IMR-90 (cell line): ENCODE data around the gene ADM. TPM values are rescaled to one million over a fixed set of nuclear protein-coding genes. Genes with fewer than 3 reads are reported as not detected.

Experiments
- ATAC-seq: fragments of 200-7000 bp; cut with Tn5 transposase; 2 replicates; pipeline ENCODE4 v1.9.1; 2020; ENCODE audit warnings: low read depth, mild to moderate bottlenecking, moderate library complexity
- BruUV-seq: library from RNA; stranded (reverse); fragments of 400-500 nt; replicated peaks from 2 replicates; lab custom pipeline; 2021; lab: Mats Ljungman, UMichigan
- CTCF ChIA-PET: fragments of 300-600 bp; formaldehyde crosslinking; extraction: SDS; loops from one replicate; lab custom pipeline; 2021; ENCODE audit warnings: antibody characterized with exemption; lab: Yijun Ruan, JAX
- POLR2A ChIA-PET: fragments of 300-600 bp; sonication (Branson Sonifier 250); formaldehyde crosslinking; loops from one replicate; lab custom pipeline; 2022; ENCODE audit warnings: antibody characterized with exemption; ENCODE audit not compliant: unreplicated experiment; lab: Charles Lee
- DNase-seq: peaks from one replicate; pipeline ENCODE4 v3.0.0; 2013
- H2AFZ ChIP-seq: replicated peaks from 2 replicates; pipeline ENCODE3; 2013; ENCODE audit warnings: low read length, mild to moderate bottlenecking; ENCODE audit not compliant: poor library complexity
- H2AK5ac ChIP-seq: 2 replicates; pipeline ENCODE4 v1.6.1; 2013; ENCODE audit warnings: low read depth, low read length, inconsistent platforms
- H2AK9ac ChIP-seq: replicated peaks from 2 replicates; pipeline ENCODE3; 2013; ENCODE audit warnings: mild to moderate bottlenecking, low read depth, low read length, moderate library complexity; ENCODE audit not compliant: poor library complexity
- H2BK120ac ChIP-seq: 2 replicates; pipeline ENCODE4 v1.6.1; 2013; ENCODE audit warnings: low read depth, low read length, inconsistent platforms
- H2BK15ac ChIP-seq: 3 replicates; pipeline ENCODE4 v1.6.1; 2013; ENCODE audit warnings: low read depth, low read length, inconsistent platforms
- H2BK20ac ChIP-seq: 2 replicates; pipeline ENCODE4 v1.6.1; 2013; ENCODE audit warnings: low read depth, mild to moderate bottlenecking, inconsistent platforms, low read length, moderate library complexity
- H2BK5ac ChIP-seq: 2 replicates; pipeline ENCODE4 v1.6.1; 2013; ENCODE audit warnings: mild to moderate bottlenecking, low read depth, low read length, inconsistent platforms; ENCODE audit not compliant: poor library complexity, severe bottlenecking
- H3K14ac ChIP-seq: replicated peaks from 2 replicates; pipeline ENCODE4 v1.6.1; 2013; ENCODE audit warnings: low read depth, low read length, inconsistent platforms
- H3K18ac ChIP-seq: 2 replicates; pipeline ENCODE4 v1.6.1; 2013; ENCODE audit warnings: low read depth, low read length, control low read depth
- H3K23ac ChIP-seq: 2 replicates; pipeline ENCODE4 v1.6.1; 2013; ENCODE audit warnings: low read depth, low read length, inconsistent platforms
- H3K27ac ChIP-seq: 2 replicates; pipeline ENCODE4 v1.5.1; 2013; ENCODE audit warnings: mild to moderate bottlenecking, control low read depth, low read length; ENCODE audit not compliant: insufficient read depth
- H3K27me3 ChIP-seq: 2 replicates; pipeline ENCODE4 v1.6.1; 2013; ENCODE audit warnings: low read length; ENCODE audit not compliant: control insufficient read depth, insufficient read depth
- H3K36me3 ChIP-seq: 2 replicates; pipeline ENCODE4 v1.6.1; 2013; ENCODE audit warnings: low read length, mixed read lengths; ENCODE audit not compliant: control insufficient read depth, insufficient read depth
- H3K4ac ChIP-seq: 2 replicates; pipeline ENCODE4 v1.6.1; 2013; ENCODE audit warnings: low read depth, low read length, inconsistent platforms
- H3K4me1 ChIP-seq: 2 replicates; pipeline ENCODE4 v1.6.1; 2013; ENCODE audit warnings: low read length, mixed read lengths; ENCODE audit not compliant: control insufficient read depth, insufficient read depth
- H3K4me2 ChIP-seq: 2 replicates; pipeline ENCODE4 v1.6.1; 2013; ENCODE audit warnings: low read depth, mild to moderate bottlenecking, control low read depth, low read length, moderate library complexity
- H3K4me3 ChIP-seq: 2 replicates; pipeline ENCODE4 v1.5.1; 2013; ENCODE audit warnings: low read depth, mild to moderate bottlenecking, control low read depth, low read length, moderate library complexity; ENCODE audit not compliant: insufficient read depth
- H3K56ac ChIP-seq: 2 replicates; pipeline ENCODE4 v1.6.1; 2013; ENCODE audit warnings: low read length, inconsistent platforms; ENCODE audit not compliant: insufficient read depth; ENCODE audit errors: extremely low read depth
- H3K79me1 ChIP-seq, 2 experiments: 2 replicates each; pipeline ENCODE4 v1.6.1; 2013; ENCODE audit warnings: low read length in 2 of 2, inconsistent platforms in 1 of 2, low read depth in 1 of 2
- H3K9ac ChIP-seq: 2 replicates; pipeline ENCODE4 v1.6.1; 2013; ENCODE audit warnings: low read depth, low read length, control low read depth
- H3K9me1 ChIP-seq: 2 replicates; pipeline ENCODE4 v1.6.1; 2013; ENCODE audit warnings: low read length, inconsistent platforms; ENCODE audit not compliant: insufficient read depth
- H3K9me3 ChIP-seq: 2 replicates; pipeline ENCODE4 v1.6.1; 2013; ENCODE audit warnings: low read length; ENCODE audit not compliant: control insufficient read depth, insufficient read depth
- H4K20me1 ChIP-seq: 2 replicates; pipeline ENCODE4 v1.6.1; 2013; ENCODE audit warnings: low read length, inconsistent platforms; ENCODE audit not compliant: insufficient read depth
- H4K5ac ChIP-seq: 2 replicates; pipeline ENCODE4 v1.6.1; 2013; ENCODE audit warnings: mild to moderate bottlenecking, low read depth, low read length, control low read depth
- H4K8ac ChIP-seq, 2 experiments: 2 replicates each; pipeline ENCODE4 v1.6.1; 2013; ENCODE audit warnings: low read depth in 2 of 2, low read length in 2 of 2, control low read depth in 1 of 2, inconsistent platforms in 1 of 2
- H4K91ac ChIP-seq: 2 replicates; pipeline ENCODE4 v1.6.1; 2013; ENCODE audit warnings: low read depth, low read length, inconsistent platforms; ENCODE audit not compliant: insufficient read depth
- BHLHE40 ChIP-seq: fragments of 150-350 bp; IDR thresholded peaks from 2 replicates; pipeline ENCODE4 v1.6.1; 2016; ENCODE audit warnings: mild to moderate bottlenecking, low read depth, low read length
- USF2 ChIP-seq: fragments of 150-350 bp; IDR thresholded peaks from 2 replicates; pipeline ENCODE4 v1.6.1; 2017; ENCODE audit warnings: mild to moderate bottlenecking, antibody characterized with exemption, low read length, low read depth
- WGBS, 2 experiments: methylation state at CpG; one replicate each; pipeline versions ENCODE4 v1.1.5 to v1.1.7; 2013; ENCODE audit warnings: missing lambda C conversion rate in 2 of 2; ENCODE audit not compliant: insufficient read length in 1 of 2; ENCODE audit errors: extremely low coverage in 2 of 2; 5-methylcytosine and 5-hydroxymethylcytosine counted together
- dilution Hi-C: fragments of 300-500 bp; cut with HindIII; formaldehyde crosslinking; loops from one replicate; pipeline ENCODE4 v1.14.3; 2018; ENCODE audit warnings: low sequenced_read_pairs; ENCODE audit not compliant: unreplicated experiment
- in situ Hi-C: fragments of 300-500 bp; cut with MboI; formaldehyde crosslinking; loops from 3 replicates; pipeline ENCODE4 v1.14.3; 2019; ENCODE audit warnings: low sequenced_read_pairs, inconsistent platforms, mixed read lengths
- intact Hi-C: fragments of 100-400 bp; cut with micrococcal nuclease; formaldehyde crosslinking; loops from 2 replicates; pipeline ENCODE4 v1.10.0; 2022
- polyA plus RNA-seq, 3 experiments: library from polyadenylated mRNA; depleted of rRNA; stranded (reverse); fragments of >200 nt; gene quantifications; 2 replicates each; pipeline ENCODE4 v1.2.3, GENCODE V29; 2012; ENCODE audit warnings: low replicate concordance in 1 of 3
- total RNA-seq: library from RNA; depleted of rRNA; stranded (reverse); fragments of >200 nt; gene quantifications from 2 replicates; pipeline ENCODE4 v1.2.3, GENCODE V29; 2012

Gene ADM
- total and polyA plus RNA-seq, 2 of the 4 experiments (the other 2 are of a cell fraction): 357 to 559 TPM

- Histone ChIP-seq H3K4me1 (peaks cover 5% of the 10 kb centered on the region), H3K56ac (no peak overlapping the region), H3K9ac (no peak overlapping the region), H2BK5ac (no peak overlapping the region), H3K18ac (no peak overlapping the region), H3K27me3 (no peaks in the 10 kb centered on the region), H4K91ac (no peak overlapping the region), H2AK5ac (no peak overlapping the region), H2BK120ac (no peak overlapping the region), H2BK20ac (no peak overlapping the region), H3K27ac (no peak overlapping the region), H3K9me1 (peaks cover 4% of the 10 kb centered on the region; the same call in 1 of the 2 replicates), H3K14ac (no peak overlapping the region), H4K20me1 (peaks cover 24% of the 10 kb centered on the region), H4K5ac (no peak overlapping the region), H3K4ac (no peak overlapping the region), H2AFZ (no peak overlapping the region), H3K4me2 (no peak overlapping the region), H3K23ac (no peak overlapping the region), H4K8ac (no peak overlapping the region), H2BK15ac (no peak overlapping the region), H3K79me1 (peaks cover 0 to 14% of the 10 kb centered on the region in 2 experiments; a peak in 2 of 4 replicates), H3K9me3 (no peaks in the 10 kb centered on the region), H2AK9ac (no peak overlapping the region), H3K36me3 (peaks cover 8% of the 10 kb centered on the region), H3K4me3 (no peak overlapping the region)
- BruUV-seq: no TSS peak
- DNase-seq (no peak), ATAC-seq (no peak)
- TF ChIP-seq USF2 (no peak), BHLHE40 (no peak)
- WGBS, 2 experiments: 57% methylated on average over 1 of the region's 2 CpGs; no CpG with 5 or more reads in 1 of the 2 experiments
- intact Hi-C loops: no loop called here
- in situ Hi-C loops: loop anchor here (25.0 kb wide), 1 partner anchor 700 kb away; no protein-coding TSS in a partner anchor
- dilution Hi-C loops: no loop called here
- POLR2A ChIA-PET: interaction anchor here (0.7 to 3.7 kb wide), 2 partner anchors 52 to 55 kb away, joined by 3 to 28 read pairs; no protein-coding TSS in a partner anchor
- CTCF ChIA-PET: no interaction called here
Measured at GRCh38 chr11:10311802-10312201, 6.9 kb downstream of the ADM start.
